HG03095 (cell line): ENCODE results near the gene DLX3.

Source experiments
- ATAC-seq: cut with Tn5 transposase; IDR thresholded peaks from one replicate; pipeline ENCODE4 v1.9.1; 2021; ENCODE audit warnings: moderate library complexity; ENCODE audit not compliant: unreplicated experiment

DLX3 gene

GRCh38 chr17:49992933-49993422, 2.0 kb downstream of the DLX3 start:
- ATAC-seq = no peak

- no peak for ATAC-seq
Measured at GRCh38 chr17:49992191-49992932, 2.7 kb downstream of the DLX3 start.

GRCh38 chr17:49991409-49991808, 3.6 kb downstream of the DLX3 start:
- no peak for ATAC-seq

GRCh38 chr17:49990921-49991320, 4.1 kb downstream of the DLX3 start:
- ATAC-seq = no peak

- ATAC-seq = no peak
Measured at GRCh38 chr17:49990331-49990730, 4.7 kb downstream of the DLX3 start.

GRCh38 chr17:49989518-49989880, 5.5 kb downstream of the DLX3 start:
- no peak for ATAC-seq

GRCh38 chr17:49987681-49988441, 7.2 kb downstream of the DLX3 start:
- no peak for ATAC-seq

GRCh38 chr17:49987290-49987585, 7.8 kb downstream of the DLX3 start:
- ATAC-seq = no peak

- no peak for ATAC-seq
Measured at GRCh38 chr17:49986396-49987289, 8.4 kb downstream of the DLX3 start.

- ATAC-seq = no peak
Measured at GRCh38 chr17:49985310-49985990, 9.6 kb downstream of the DLX3 start.

GRCh38 chr17:49984776-49985175, 10.2 kb downstream of the DLX3 start:
- ATAC-seq = no peak

GRCh38 chr17:49984283-49984682, 10.7 kb downstream of the DLX3 start:
- no peak for ATAC-seq

GRCh38 chr17:49980703-49981197, 14.3 kb downstream of the DLX3 start:
- ATAC-seq = no peak

- ATAC-seq = no peak
Measured at GRCh38 chr17:49979748-49980479, 15.1 kb downstream of the DLX3 start.

- ATAC-seq = no peak
Measured at GRCh38 chr17:49978501-49978900, 16.5 kb downstream of the DLX3 start.

GRCh38 chr17:49977463-49978389, 17.3 kb downstream of the DLX3 start:
- ATAC-seq = no peak

GRCh38 chr17:49976828-49977202, 18.2 kb downstream of the DLX3 start:
- ATAC-seq = no peak

GRCh38 chr17:49976163-49976827, 18.7 kb downstream of the DLX3 start:
- ATAC-seq = no peak

GRCh38 chr17:49975531-49975930, 19.5 kb downstream of the DLX3 start:
- ATAC-seq = no peak
